Measurements from ENCODE around the gene NRF1. TPM values are rescaled to one million over a fixed set of nuclear protein-coding genes. Genes with fewer than 3 reads are reported as not detected.
"Not testable (repeated sequence)": the region's sequence is repeated elsewhere in the genome, so short reads cannot be mapped to it uniquely, and the experiment has no call there.

The NRF1 gene
- total RNA-seq, 2 donors from 2014 or later, result 19.2 to 37.6 TPM

GRCh38 chr7:129597672-129598071 is 13.8 kb upstream of the NRF1 start:
- no peaks in the 10 kb centered on the region for H3K27me3 ChIP-seq (replicated peaks; ENCODE audit: insufficient read depth)
- H3K36me3 ChIP-seq, result no peaks in the 10 kb centered on the region
- no peak overlapping the region for H3K27ac ChIP-seq
- H3K9me3 ChIP-seq, result no peaks in the 10 kb centered on the region
- ATAC-seq (ENCODE audit: insufficient number of reproducible peaks, low FRiP score, low read depth) (no peak), DNase-seq (ENCODE audit: low spot score) (no peak)
- no peak for TF ChIP-seq CTCF (IDR thresholded peaks at IDR 0.05)
- no peak overlapping the region for H3K4me3 ChIP-seq
- no peaks in the 10 kb centered on the region for H3K4me1 ChIP-seq (ENCODE audit: control insufficient read depth in 1 of 2, low read depth in 2 of 2)

GRCh38 chr7:129599174-129599573 is 12.3 kb upstream of the NRF1 start:
- Histone ChIP-seq H3K4me1 (ENCODE audit: control insufficient read depth in 1 of 2, low read depth in 2 of 2) (no peaks in the 10 kb centered on the region), H3K9me3 (no peaks in the 10 kb centered on the region), H3K27me3 (replicated peaks; ENCODE audit: insufficient read depth) (no peaks in the 10 kb centered on the region), H3K27ac (no peak overlapping the region), H3K36me3 (no peaks in the 10 kb centered on the region), H3K4me3 (no peak overlapping the region)
- TF ChIP-seq CTCF (IDR thresholded peaks at IDR 0.05), result no peak
- ATAC-seq (ENCODE audit: insufficient number of reproducible peaks, low FRiP score, low read depth) (no peak), DNase-seq (ENCODE audit: low spot score) (no peak)

GRCh38 chr7:129603594-129603993 is 7.9 kb upstream of the NRF1 start:
- not testable (repeated sequence) for H3K27ac ChIP-seq; H3K9me3 ChIP-seq; DNase-seq (ENCODE audit: low spot score); ATAC-seq (ENCODE audit: insufficient number of reproducible peaks, low FRiP score, low read depth); H3K27me3 ChIP-seq (replicated peaks; ENCODE audit: insufficient read depth); H3K4me3 ChIP-seq; H3K36me3 ChIP-seq; H3K4me1 ChIP-seq (ENCODE audit: control insufficient read depth in 1 of 2, low read depth in 2 of 2)

GRCh38 chr7:129604021-129604420 is 7.5 kb upstream of the NRF1 start:
- not testable (repeated sequence) for ATAC-seq (ENCODE audit: insufficient number of reproducible peaks, low FRiP score, low read depth); H3K27me3 ChIP-seq (replicated peaks; ENCODE audit: insufficient read depth); H3K9me3 ChIP-seq; H3K36me3 ChIP-seq; H3K27ac ChIP-seq; H3K4me1 ChIP-seq (ENCODE audit: control insufficient read depth in 1 of 2, low read depth in 2 of 2); DNase-seq (ENCODE audit: low spot score); H3K4me3 ChIP-seq

GRCh38 chr7:129604713-129605437 is 6.6 kb upstream of the NRF1 start:
- TF ChIP-seq CTCF (IDR thresholded peaks at IDR 0.05), result no peak
- ATAC-seq (ENCODE audit: insufficient number of reproducible peaks, low FRiP score, low read depth) (no peak), DNase-seq (ENCODE audit: low spot score) (no peak)
- Histone ChIP-seq H3K27me3 (replicated peaks; ENCODE audit: insufficient read depth) (no peaks in the 10 kb centered on the region), H3K9me3 (no peaks in the 10 kb centered on the region), H3K27ac (no peak overlapping the region), H3K4me3 (no peak overlapping the region), H3K4me1 (ENCODE audit: control insufficient read depth in 1 of 2, low read depth in 2 of 2) (peaks cover 0 to 1% of the 10 kb centered on the region in 2 donors), H3K36me3 (no peaks in the 10 kb centered on the region)

- ATAC-seq (ENCODE audit: insufficient number of reproducible peaks, low FRiP score, low read depth), result no peak
- no peak for TF ChIP-seq CTCF (IDR thresholded peaks at IDR 0.05)
- Histone ChIP-seq H3K9me3 (no peaks in the 10 kb centered on the region), H3K4me3 (no peak overlapping the region), H3K36me3 (no peaks in the 10 kb centered on the region), H3K27ac (no peak overlapping the region), H3K4me1 (ENCODE audit: control insufficient read depth in 1 of 2, low read depth in 2 of 2) (peaks cover 0 to 11% of the 10 kb centered on the region in 2 donors), H3K27me3 (replicated peaks; ENCODE audit: insufficient read depth) (no peaks in the 10 kb centered on the region)
- DNase-seq (ENCODE audit: low spot score), result no peak
These were observed 5.4 kb upstream of the NRF1 start for GRCh38 chr7:129605960-129606614.

All from thoracic aorta (tissue), 2 donors.